ENCODE measurements around the gene GABRE.

GABRE gene

GRCh38 chrX:151973060-151973661 lies 1.3 kb downstream of the GABRE start:
- peaks cover 0 to 29% of the 10 kb centered on the region in 2 experiments; a peak in 1 of 3 replicates for H3K36me3 ChIP-seq (ENCODE audit: control insufficient read depth in 2 of 2, insufficient read depth in 1 of 2, low read length in 2 of 2)
- POLR2A ChIA-PET: interaction anchor here (1.5 to 1.6 kb wide), 4 partner anchors 9 to 219 kb away, joined by 3 to 8 read pairs (median 6); no protein-coding TSS in a partner anchor
- peak overlapping the region; percentile 50 for H3K4me3 ChIP-seq (ENCODE audit: low read depth, low read length)
- TF ChIP-seq ZNF704 (tag by site-specific recombination; IDR thresholded peaks at IDR 0.05) (no peak), ZBTB20 (tag by site-specific recombination; IDR thresholded peaks at IDR 0.05) (no peak), ZNF654 (tag by site-specific recombination; IDR thresholded peaks at IDR 0.05; ENCODE audit: low read depth) (no peak), OSR2 (tag by site-specific recombination; IDR thresholded peaks at IDR 0.05) (no peak), ZNF510 (tag by site-specific recombination; IDR thresholded peaks at IDR 0.05; ENCODE audit: insufficient replicate concordance) (no peak), TCF7L2 (IDR thresholded peaks at IDR 0.05; ENCODE audit: borderline replicate concordance, low read depth, low read length) (no peak), ZNF610 (tag by site-specific recombination; IDR thresholded peaks at IDR 0.05; ENCODE audit: borderline replicate concordance) (no peak), ELK4 (IDR thresholded peaks at IDR 0.05; ENCODE audit: borderline replicate concordance, low read depth, low read length) (no peak), ZNF19 (tag by site-specific recombination; IDR thresholded peaks at IDR 0.05; ENCODE audit: low read depth) (no peak), ZBTB10 (tag by site-specific recombination; IDR thresholded peaks at IDR 0.05) (no peak), PRDM4 (tag by site-specific recombination; IDR thresholded peaks at IDR 0.05) (no peak), ZNF10 (tag by site-specific recombination; IDR thresholded peaks at IDR 0.05) (no peak), AEBP2 (tag by site-specific recombination; IDR thresholded peaks at IDR 0.05; ENCODE audit: borderline replicate concordance) (no peak), ZNF626 (tag by site-specific recombination; IDR thresholded peaks at IDR 0.05) (no peak), KLF1 (tag by site-specific recombination; IDR thresholded peaks at IDR 0.05) (no peak), PRDM1 (tag by site-specific recombination; IDR thresholded peaks at IDR 0.05) (no peak), ZNF518A (tag by site-specific recombination; conservative IDR thresholded peaks at IDR 0.05; ENCODE audit: low read depth) (no peak), ZNF2 (tag by site-specific recombination; IDR thresholded peaks at IDR 0.05) (no peak), ZNF404 (tag by site-specific recombination; IDR thresholded peaks at IDR 0.05) (no peak), ZNF324 (tag by site-specific recombination; IDR thresholded peaks at IDR 0.05) (no peak)
- CTCF ChIA-PET: interaction anchor here (0.5 to 1.2 kb wide), 4 partner anchors 86 to 848 kb away, joined by 3 to 4 read pairs (median 4); no protein-coding TSS in a partner anchor
- no peak overlapping the region for H3K27ac ChIP-seq (ENCODE audit: extremely low read depth, low read depth, low read length)
- no peaks in the 10 kb centered on the region for H3K4me1 ChIP-seq (ENCODE audit: control insufficient read depth, insufficient read depth, low read length)
- H3K9me3 ChIP-seq (ENCODE audit: control insufficient read depth, insufficient read depth, low read depth, low read length): no peaks in the 10 kb centered on the region
